GM12865 (cell line): ENCODE data around the gene PAPPA.

Experiments used
- DNase-seq: peaks from one replicate; pipeline ENCODE4 v3.0.0; 2010; ENCODE audit warnings: low read depth
- H3K4me3 ChIP-seq: 2 replicates; pipeline ENCODE4 v1.5.1; 2011; ENCODE audit warnings: mild to moderate bottlenecking, low read depth, low read length, control low read depth
- TF ChIP-seq, protein P1 (sequence below): IDR thresholded peaks from 2 replicates; pipeline ENCODE4 v1.5.1; 2011; ENCODE audit warnings: low read length, control low read depth, low read depth, inconsistent platforms; ENCODE audit not compliant: insufficient read depth; ENCODE audit errors: missing control alignments

Gene PAPPA, protein sequence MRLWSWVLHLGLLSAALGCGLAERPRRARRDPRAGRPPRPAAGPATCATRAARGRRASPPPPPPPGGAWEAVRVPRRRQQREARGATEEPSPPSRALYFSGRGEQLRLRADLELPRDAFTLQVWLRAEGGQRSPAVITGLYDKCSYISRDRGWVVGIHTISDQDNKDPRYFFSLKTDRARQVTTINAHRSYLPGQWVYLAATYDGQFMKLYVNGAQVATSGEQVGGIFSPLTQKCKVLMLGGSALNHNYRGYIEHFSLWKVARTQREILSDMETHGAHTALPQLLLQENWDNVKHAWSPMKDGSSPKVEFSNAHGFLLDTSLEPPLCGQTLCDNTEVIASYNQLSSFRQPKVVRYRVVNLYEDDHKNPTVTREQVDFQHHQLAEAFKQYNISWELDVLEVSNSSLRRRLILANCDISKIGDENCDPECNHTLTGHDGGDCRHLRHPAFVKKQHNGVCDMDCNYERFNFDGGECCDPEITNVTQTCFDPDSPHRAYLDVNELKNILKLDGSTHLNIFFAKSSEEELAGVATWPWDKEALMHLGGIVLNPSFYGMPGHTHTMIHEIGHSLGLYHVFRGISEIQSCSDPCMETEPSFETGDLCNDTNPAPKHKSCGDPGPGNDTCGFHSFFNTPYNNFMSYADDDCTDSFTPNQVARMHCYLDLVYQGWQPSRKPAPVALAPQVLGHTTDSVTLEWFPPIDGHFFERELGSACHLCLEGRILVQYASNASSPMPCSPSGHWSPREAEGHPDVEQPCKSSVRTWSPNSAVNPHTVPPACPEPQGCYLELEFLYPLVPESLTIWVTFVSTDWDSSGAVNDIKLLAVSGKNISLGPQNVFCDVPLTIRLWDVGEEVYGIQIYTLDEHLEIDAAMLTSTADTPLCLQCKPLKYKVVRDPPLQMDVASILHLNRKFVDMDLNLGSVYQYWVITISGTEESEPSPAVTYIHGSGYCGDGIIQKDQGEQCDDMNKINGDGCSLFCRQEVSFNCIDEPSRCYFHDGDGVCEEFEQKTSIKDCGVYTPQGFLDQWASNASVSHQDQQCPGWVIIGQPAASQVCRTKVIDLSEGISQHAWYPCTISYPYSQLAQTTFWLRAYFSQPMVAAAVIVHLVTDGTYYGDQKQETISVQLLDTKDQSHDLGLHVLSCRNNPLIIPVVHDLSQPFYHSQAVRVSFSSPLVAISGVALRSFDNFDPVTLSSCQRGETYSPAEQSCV (N-terminal part only)

DNA sequence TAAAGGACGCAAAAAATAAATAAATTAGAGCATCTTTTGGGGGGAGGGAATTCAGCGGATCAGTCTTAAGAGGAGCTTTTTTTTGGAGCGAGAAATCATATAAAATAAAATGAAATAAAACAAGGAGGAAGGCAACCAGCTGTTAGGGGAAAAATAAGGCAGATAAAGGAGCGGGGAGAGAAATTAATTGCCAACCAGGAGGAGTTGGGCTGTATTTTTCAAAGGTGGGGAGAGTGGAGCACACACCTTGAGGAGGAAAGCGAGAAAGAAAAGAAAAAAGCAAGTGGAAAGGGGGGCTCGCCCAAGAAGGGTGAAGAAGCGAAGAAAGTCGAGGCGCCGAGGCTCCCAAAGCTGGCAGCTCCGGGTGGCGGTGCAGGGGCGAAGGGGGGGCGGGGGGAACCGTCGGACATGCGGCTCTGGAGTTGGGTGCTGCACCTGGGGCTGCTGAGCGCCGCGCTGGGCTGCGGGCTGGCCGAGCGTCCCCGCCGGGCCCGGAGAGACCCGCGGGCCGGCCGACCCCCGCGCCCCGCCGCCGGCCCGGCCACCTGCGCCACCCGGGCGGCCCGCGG, at the start of gene PAPPA:
PAPPA (plus strand) TSS at position 27 of the 569 bp plus-strand sequence; CDS start at position 409, 382 bp downstream.
- DNase-seq = no peak
- TF ChIP-seq, protein P1, sequence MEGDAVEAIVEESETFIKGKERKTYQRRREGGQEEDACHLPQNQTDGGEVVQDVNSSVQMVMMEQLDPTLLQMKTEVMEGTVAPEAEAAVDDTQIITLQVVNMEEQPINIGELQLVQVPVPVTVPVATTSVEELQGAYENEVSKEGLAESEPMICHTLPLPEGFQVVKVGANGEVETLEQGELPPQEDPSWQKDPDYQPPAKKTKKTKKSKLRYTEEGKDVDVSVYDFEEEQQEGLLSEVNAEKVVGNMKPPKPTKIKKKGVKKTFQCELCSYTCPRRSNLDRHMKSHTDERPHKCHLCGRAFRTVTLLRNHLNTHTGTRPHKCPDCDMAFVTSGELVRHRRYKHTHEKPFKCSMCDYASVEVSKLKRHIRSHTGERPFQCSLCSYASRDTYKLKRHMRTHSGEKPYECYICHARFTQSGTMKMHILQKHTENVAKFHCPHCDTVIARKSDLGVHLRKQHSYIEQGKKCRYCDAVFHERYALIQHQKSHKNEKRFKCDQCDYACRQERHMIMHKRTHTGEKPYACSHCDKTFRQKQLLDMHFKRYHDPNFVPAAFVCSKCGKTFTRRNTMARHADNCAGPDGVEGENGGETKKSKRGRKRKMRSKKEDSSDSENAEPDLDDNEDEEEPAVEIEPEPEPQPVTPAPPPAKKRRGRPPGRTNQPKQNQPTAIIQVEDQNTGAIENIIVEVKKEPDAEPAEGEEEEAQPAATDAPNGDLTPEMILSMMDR = no peak
- H3K4me3 ChIP-seq = no peak within 1 kb of the TSS

- H3K4me3 ChIP-seq = no peak overlapping the region
- no peak for DNase-seq
- TF ChIP-seq, protein P1 = no peak
Observed at GRCh38 chr9:116103976-116104820, 49.4 kb upstream of the PAPPA start.

- TF ChIP-seq, protein P1 = no peak
- no peak overlapping the region for H3K4me3 ChIP-seq
- DNase-seq = no peak
Observed at GRCh38 chr9:116112236-116112635, 41.4 kb upstream of the PAPPA start.

DNA sequence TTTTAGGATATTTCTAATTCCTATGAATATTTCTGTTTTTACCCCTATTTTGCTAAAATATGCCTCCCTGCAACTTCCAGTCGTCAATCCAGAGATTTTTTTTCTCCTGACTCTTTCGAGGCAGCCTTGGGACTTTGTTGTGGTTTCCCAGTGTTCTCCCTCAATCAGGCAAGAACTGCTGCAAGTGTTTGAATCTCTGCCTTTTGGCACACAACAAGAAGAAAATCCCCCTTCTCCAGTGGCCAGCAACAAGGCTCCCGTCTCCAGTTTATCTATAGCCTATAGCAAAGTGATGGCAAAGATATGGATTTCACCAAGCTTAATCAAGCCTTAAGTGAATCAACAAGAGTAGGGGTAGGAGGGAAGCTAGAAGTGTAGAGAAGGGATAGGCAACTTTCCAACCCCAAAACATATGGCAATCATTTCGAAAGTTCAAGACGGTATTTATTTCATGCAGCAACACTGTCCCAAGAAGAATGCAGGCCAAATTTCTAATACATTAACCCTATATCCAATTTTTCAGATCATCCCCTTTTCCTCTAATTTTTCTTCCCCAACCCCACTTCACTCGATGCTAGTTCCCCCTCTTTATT, 37.7 kb upstream of the PAPPA start:
- no peak for DNase-seq
- TF ChIP-seq, protein P1 = no peak
- no peak overlapping the region for H3K4me3 ChIP-seq

DNA sequence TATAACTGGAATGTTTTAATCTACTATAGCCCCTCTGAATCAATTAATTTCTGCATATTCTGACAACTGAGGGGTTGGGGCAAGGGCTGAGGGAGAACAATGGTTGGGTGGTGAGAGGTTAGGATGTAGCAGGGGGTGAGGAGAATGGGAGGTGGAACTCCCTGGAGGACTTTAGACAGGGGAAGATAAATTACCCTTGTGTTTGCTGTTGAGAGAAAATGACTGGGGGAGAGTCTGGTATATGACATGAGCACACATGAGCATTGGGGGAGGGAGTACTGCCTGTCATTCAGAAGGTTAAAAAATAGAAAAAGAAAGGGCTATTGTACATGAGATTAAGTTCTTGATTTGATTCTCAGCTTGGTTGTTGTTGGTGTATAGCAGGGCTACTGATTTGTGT, 37.2 kb upstream of the PAPPA start:
- TF ChIP-seq, protein P1 = no peak
- H3K4me3 ChIP-seq = no peak overlapping the region
- DNase-seq = no peak
